Kidney glomerular epithelial cell (primary cell): ENCODE results near the gene KRT38.
"Not testable (repeated sequence)": the region's sequence is repeated elsewhere in the genome, so short reads cannot be mapped to it uniquely, and the experiment has no call there.

Experiments used
- DNase-seq: peaks from one replicate; lab custom pipeline; 2025; lab: John Stamatoyannopoulos, UW

KRT38 gene

DNA sequence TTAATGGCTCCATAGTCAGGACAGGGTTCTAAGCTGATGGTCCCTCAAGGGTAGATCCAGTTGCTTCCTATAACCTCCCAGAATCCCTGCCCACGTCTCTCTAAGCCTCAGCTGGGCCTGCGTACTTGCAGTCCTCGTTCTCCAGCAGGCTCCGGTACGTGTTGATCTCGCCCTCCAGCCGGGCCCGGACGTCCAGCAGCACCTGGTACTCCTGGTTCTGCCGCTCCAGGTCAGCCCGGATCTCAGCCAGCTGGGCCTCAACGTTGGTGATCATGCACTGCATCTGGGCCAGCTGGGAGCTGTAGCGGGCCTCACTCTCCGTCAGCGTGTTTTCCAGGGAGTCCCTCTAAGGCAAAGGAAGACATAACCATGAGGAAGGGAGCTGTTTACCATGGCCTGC lies 21.9 kb upstream of the KRT38 start:
- no peak for DNase-seq

DNA sequence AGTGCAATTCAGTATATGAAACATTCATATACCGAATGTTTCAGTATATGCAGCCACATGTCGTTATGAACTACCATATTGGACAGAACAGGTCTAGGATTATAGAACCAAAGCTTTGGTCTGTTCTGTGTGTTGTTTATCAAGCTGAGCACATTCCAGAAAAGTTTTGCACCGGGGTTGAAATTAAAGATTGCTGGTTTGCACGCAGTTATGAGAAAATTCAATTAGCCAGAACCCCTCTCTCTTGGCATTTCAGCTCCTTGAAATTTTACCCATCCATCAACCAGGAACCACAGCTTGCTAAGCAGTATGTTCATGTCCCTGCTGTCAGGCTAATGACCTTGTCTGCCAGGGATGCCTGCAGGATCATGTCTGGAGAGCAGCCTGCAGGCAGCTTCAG lies 16.9 kb upstream of the KRT38 start:
- no peak for DNase-seq

GRCh38 chr17:41456204-41456603 lies 15.4 kb upstream of the KRT38 start:
- no peak for DNase-seq

DNA sequence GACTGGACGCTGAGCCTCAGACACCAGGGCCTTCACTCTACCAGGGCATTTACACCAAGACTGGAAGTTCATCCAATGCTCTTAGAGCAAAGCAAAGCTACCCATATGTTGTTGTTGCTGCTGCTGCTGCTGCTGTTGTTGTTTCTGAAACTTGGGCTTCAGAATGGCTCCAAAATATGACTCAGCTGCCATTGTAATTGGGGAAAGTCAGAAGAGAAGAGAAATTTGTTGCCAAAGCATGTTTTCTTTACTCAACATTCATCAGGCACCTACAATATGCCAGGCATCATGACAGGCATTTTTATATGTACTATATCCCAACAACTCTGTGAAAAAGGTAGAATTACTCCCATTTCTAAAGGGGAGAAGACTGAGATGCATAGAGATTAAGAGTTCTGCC lies 14.5 kb upstream of the KRT38 start:
- DNase-seq = no peak

DNA sequence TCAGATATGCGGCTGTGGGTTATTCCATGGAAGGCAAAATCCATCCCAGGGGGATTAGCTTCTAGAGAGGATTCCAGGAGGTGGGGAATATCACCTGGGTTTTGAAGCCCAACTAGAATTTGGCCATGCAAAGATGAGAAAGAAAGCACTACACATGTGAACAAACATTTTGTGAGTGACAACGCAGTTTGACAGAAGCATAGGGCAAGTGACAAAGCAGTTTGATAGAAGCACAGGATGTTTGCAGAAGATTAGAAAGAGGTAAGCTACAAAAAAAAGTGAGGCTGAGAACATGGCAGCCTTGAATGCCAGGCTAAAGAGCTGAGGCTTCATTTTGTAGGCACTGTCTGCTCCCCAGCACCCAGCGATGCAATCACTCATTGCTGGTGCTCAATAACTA lies 12.3 kb upstream of the KRT38 start:
- DNase-seq = no peak

- no peak for DNase-seq
These were observed 11.5 kb upstream of the KRT38 start for GRCh38 chr17:41452281-41452680.

DNA sequence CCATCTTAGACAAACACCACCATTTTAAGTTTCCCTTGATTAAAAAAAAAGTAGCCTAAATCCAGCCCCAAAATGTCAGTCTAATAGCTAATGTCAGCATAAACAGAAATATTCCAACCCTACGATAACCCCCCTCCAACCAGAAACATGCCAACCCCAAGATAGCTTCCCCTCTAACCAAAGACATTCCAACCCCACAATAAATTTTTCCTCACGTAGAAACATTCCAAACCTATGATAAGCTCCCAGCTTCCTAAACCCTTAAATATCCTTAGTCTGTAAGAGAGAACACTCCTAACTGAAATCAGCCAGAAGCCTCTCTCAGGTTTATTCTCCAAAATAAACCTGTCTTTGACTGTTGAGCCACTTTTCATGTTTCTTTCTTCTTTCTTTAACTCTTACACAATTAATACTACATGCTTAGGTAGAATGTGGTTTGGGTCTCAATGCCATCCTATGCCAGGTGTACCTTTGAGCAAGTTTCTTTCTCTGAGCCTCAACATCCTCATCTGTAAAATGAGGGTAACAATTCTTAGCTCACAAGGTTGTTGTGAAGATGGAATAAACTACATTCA lies 10.5 kb upstream of the KRT38 start:
- DNase-seq = no peak

DNA sequence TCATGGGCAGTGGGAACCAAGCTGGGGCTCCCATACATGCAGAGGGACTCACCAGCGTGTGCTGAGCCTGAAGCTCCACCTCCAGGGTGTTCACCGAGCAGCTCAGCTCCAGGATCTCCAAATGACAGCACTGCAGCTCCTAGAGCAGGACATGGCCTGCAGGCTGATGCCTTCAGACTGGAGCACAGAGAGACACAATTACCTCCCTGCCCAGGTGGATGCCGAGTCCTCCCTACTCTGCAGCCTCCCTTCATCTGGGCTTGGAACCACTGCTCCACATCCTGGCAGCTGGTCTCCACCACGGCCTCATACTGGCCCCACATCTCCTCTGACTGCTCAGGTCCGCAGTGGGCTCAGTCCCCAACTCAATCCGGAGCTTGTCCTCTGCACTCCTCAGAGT lies 8.2 kb upstream of the KRT38 start:
- DNase-seq = no peak

DNA sequence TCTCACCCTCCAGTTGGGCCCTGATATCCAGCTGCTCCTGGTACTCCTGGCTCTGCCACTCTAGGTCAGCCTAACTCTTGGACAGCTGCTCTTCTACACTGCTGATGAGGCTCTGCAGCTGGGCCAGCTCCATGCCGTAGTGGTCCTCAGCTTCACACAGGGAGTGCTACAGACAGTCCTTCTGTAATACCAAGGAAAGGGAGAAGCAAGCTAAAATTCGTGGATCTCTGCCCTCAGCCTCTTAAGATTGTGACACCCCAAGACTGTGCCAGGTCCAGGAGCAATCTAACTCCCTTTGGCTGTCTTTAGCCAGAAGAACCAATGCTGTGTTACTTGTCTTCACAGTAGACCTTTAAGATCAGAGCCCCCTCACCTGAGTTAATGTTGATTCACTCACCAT lies 7.7 kb upstream of the KRT38 start:
- no peak for DNase-seq

DNA sequence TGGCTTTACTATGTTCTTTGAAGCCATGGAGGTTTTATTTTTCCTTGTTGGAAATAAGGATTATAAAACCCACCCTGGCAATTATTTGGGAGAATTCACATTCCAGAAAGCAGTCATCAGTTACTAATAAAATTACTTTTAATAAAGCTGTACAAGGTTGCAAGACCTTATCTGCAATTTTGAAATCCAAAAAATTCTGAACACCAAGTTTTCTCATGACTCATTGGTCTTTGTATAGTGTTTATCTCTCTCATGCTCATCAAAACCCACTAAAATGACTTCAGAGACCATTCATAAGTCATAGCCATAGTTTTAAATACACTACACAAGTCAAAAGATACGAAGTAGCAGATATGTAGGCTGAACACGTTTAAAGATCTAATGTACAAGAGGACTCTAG lies 6.0 kb upstream of the KRT38 start:
- DNase-seq = no peak

DNA sequence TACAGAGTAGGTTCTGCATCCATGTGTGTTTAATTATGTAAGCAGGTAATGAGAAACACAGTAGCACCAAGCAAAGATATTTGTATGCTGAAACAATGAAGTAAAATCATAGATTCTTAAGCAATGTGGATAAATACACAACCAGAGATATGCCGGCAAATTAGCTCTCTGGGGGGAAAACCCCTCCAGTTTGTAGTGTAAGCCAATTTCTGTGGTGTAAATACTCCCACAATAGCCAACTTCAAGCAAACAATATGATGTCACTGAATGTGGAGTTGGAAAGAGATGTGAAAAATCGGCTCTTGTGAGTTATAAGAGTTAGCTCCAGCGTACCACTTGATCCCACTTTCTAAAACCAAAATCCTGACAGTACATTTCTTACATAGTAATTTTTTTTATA lies 3.9 kb upstream of the KRT38 start:
- no peak for DNase-seq

DNA sequence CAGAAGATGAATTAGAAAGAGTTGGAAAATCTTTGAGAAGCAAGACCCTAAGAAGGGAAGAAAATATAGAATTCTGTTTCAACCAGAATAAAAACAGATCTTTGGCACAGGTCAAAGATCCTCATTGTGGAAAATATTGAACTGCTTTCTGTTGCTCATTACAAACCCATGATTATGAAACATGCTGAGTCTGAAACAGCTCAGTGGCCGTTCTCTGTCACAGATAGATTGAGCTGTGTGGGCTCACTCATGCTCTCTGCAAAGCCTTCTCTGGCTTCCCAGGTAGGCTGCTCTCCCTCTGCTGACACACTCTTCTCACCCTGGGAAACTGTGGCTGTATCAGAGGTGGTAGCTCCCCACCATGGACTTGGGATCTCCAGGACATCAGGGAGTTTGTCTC lies 3.4 kb upstream of the KRT38 start:
- no peak for DNase-seq

DNA sequence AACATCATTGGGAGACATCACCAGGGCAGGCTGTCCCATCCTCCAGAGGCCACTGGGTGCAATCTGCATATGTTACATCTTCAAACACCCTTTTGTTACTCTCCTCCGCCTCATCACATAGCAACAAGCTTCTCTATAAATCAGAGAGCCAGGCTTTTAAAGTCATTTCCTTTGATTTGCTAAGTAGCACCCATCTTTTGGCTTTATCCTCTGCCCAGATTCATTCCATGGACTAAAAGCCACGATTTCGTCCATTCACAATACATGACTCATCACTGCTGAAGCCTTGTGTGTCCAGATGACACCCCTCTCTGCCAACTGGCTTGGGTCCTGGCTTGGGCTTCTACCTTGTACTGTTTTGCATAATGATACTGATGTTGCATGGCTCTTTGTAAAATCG lies 2.0 kb upstream of the KRT38 start:
- DNase-seq = no peak

DNA sequence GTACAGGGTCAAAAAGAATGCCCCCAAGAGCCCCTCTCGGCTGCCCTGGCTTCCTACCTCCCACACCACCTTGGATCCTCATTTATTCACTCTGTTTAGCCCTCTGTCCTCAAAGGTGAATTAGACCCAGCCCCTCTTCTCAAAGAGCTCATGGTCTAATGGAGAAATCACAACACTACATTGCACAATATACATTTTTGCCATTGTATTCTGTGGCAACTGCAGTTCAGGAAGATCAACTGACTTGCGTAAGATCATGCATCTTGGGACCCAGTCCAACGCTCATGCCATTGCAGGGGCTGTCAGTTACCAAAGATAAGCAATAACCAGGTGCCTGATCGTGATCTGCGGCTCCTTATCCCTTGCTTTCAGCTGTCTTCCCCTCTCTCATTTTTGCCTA lies 1.4 kb downstream of the KRT38 start:
- no peak for DNase-seq

- no peak for DNase-seq
These were observed 3.0 kb downstream of the KRT38 start for GRCh38 chr17:41437769-41438168.

- no peak for DNase-seq
These were observed 3.5 kb downstream of the KRT38 start for GRCh38 chr17:41437254-41437653.

DNA sequence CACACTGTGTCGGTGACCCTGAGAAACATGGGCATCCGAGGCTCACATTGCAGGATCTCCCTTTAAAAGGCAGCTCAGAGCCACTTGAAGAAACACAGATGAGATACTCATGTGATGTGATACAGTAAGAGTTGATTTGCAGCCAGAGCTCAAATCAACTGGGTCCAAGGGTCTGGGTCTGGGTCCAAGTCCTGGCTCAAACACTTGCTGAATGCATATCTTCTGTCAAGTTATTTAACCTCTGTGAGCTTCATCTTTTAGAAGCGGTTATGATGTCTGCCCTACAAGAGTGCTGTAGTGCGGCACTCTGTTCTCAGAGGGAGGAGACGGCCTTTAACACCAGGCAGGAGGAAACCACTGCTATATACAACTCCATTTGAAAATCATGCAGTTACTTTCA lies 6.4 kb downstream of the KRT38 start:
- no peak for DNase-seq

GRCh38 chr17:41434005-41434404 lies 6.8 kb downstream of the KRT38 start:
- DNase-seq = no peak

- DNase-seq = no peak
These were observed 7.2 kb downstream of the KRT38 start for GRCh38 chr17:41433586-41433985.

GRCh38 chr17:41430376-41430775 lies 10.4 kb downstream of the KRT38 start:
- DNase-seq = not testable (repeated sequence)

GRCh38 chr17:41429667-41430066 lies 11.1 kb downstream of the KRT38 start:
- no peak for DNase-seq

DNA sequence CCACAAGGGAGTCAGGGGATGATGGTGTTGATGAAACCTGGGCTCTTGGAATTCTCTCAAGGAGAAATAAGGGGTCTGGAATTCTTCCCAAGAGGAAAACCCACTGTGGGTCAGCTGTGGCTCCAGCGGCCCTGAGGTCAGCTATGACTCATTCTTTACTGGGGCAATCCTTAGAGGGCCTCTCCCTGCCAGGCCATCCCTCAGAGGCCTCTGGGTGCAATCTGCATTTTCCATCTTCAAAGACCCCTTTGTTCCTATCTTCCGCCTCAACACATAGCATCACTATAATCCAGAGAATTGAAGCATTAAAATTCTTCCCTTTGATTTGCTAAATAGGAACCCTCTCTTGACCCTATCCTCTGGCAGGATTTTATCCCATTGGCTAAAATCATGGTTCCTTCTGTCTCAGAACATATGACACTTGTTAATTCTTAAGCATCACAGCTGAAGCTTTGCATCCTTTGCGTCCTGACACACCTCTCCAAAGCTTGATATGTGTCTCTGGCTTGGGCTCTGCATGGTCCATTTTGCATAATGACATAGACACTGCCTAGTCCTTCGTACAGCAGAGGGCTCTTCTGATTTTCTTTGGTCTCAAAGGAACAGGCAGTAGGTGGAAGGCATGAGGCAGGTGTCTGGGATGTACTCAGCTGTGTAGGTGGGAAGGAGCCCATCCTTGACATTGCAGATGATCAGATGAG lies 12.0 kb downstream of the KRT38 start:
- DNase-seq = no peak

DNA sequence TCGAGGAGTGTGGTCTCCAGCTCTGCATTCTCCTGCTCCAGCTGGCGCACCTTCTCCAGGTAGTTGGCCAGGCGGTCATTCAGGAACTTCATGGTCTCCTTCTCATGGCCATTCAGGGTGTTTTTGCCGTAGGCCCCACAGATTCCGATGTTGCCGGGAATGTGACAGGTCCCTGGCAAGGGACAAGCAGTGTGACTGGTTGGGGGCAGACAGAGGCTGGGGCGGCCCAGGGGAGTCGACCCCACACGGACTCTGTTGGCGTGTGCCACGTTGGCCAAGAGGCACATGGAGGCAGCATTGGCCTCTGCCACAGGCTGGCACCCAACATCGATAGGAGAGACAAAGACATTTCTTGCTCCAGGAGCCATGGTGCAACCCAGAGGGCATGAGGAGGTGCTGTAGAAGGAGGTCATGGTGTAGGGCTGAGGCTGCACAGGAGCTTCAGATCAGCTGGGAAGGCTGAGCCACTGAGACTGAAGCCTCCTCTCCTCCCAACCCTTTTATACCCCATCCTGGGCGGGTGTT lies 16.6 kb downstream of the KRT38 start, which contains the start of gene KRT37:
KRT37 (minus strand) TSS at position 475 of the 525 bp plus-strand sequence; CDS start at position 413, 62 bp downstream.
- DNase-seq = no peak

DNA sequence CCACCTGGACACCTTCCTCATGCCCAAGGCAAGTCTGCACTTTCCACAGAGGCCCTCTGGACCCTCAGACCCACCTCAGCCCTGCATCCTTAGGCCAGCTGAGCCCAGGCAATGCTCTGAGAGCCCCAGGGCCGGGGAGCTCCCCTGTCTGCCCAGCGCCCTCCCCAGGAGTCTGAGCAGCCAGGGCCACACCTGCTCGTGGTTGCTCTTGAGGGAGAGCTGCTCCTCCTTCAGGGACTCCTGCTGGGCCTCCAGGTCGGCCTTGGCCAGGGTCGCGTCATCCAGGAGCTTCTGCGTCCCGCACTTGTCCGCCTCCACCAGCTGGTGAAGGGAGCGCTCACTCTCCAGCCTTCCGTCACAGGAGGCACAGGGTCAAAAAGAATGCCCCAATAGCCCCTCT lies 18.2 kb downstream of the KRT38 start:
- DNase-seq = not testable (repeated sequence)
